ENCODE data around the gene VARS2. TPM values are rescaled to one million over a fixed set of nuclear protein-coding genes. Genes with fewer than 3 reads are reported as not detected.
"Not testable (repeated sequence)": the region's sequence is repeated elsewhere in the genome, so short reads cannot be mapped to it uniquely, and the experiment has no call there.

The VARS2 gene
- total RNA-seq, 1 donor: 10.0 TPM

DNA sequence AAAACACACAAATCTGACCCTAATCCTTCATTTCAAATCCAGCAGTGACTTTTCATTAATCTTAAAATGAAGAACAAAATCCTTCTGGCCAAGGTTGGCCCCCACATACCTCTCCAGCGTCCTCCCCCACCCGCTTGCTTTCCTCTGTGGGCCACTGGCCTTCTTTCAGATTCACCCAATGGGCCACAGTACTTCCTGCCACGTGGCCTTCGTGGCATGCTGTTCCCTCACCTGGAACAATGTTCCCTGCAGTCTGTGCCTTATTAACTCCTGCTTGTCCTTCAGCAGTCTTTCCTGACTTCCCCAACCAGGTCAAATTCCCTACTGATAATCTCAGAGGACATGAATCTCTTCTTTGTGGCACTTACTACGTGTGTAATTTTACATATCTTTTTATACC lies 11.3 kb upstream of the VARS2 start:
- Histone ChIP-seq H3K9me3 (ENCODE audit: low read depth, low read length) (no peaks in the 10 kb centered on the region), H3K4me1 (ENCODE audit: insufficient read depth, low read length) (peaks cover 6% of the 10 kb centered on the region), H3K27me3 (ENCODE audit: insufficient read depth, low read length) (no peaks in the 10 kb centered on the region), H3K4me3 (ENCODE audit: low read length) (no peak overlapping the region)

DNA sequence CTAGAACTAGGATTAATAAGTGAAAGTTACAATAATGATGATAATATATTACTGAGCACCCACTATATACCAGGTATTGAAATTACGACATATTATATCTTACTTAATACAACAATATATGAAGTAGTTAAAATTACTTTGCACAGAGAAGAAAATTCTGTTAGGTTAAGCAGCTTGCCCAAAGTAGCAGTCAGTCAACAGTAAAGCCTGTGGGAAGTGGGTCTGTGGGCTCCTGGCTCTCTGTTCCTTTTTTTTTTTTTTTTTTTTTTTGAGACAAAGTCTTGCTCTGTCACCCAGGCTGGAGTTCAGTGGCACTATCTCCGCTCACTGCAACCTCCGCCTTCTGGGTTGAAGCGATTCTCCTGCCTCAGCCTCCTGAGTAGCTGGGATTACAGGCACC lies 10.8 kb upstream of the VARS2 start:
- Histone ChIP-seq H3K4me1 (ENCODE audit: insufficient read depth, low read length) (peaks cover 6% of the 10 kb centered on the region), H3K9me3 (ENCODE audit: low read depth, low read length) (no peaks in the 10 kb centered on the region), H3K4me3 (ENCODE audit: low read length) (no peak overlapping the region), H3K27me3 (ENCODE audit: insufficient read depth, low read length) (no peaks in the 10 kb centered on the region)

DNA sequence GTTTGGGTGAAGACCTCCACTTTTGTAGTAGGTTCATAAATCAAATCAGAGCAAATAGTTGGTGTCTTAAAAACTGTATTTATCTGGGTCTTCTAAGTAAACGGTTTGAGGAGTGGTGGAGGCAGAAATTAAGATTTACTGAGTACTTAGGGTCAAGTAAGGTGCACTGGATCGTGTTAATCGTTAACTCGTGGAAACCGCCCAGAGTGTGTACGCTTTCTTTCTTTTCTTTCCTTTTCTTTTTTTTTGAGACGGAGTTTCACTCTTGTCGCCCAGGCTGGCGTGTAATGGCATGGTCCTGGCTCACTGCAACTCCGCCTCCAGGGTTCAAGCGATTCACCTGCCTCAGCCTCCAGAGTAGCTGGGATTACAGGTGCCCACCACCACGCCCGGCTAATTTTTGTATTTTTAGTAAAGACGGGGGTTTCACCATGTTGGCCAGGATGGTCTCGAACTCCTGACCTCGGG lies 6.7 kb upstream of the VARS2 start:
- not testable (repeated sequence) for H3K9me3 ChIP-seq (ENCODE audit: low read depth, low read length); H3K27me3 ChIP-seq (ENCODE audit: insufficient read depth, low read length)
- Histone ChIP-seq H3K4me1 (ENCODE audit: insufficient read depth, low read length) (peaks cover 15% of the 10 kb centered on the region), H3K4me3 (ENCODE audit: low read length) (peak overlapping the region; percentile 73)

DNA sequence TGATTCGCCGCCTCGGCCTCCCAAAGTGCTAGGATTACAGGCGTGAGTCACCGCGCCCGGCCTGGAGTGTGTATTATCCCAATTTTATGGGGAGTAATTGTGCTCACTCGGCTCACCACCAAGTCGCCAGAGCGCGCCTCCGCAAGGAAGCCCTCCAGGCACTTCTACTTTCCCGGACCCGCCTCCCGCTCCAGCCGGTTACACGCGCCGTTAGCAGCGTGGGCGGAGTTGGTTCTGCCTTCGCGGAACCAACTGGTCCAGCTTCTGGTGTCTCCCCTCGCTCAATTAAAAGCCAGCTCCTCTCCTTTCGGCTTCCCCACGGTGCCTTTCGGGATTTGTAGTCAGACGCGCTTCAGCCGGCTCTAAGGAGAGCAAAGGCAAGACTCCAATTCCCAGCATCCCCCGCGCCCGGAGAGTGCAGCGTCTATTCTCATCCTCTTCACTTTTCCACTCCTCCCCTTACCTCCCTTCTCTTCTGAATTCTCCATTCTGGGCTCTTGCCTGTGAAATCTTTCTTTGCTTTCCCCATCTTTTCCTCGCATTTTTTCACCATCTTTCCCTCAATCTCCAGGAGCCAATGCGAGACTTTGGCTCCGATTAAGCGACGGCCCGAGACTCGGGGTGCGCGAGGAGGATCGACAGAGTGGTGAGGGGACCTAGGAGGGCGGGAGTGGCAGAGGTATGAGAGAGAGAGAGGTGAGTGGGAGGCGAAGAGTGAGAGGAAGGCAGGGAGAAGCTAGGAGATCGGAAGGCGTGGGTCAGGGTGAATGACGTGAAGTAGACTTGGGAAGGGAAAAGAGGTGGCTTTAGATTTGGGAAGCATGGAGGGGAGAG lies 6.1 kb upstream of the VARS2 start, which contains the start of gene GTF2H4:
GTF2H4 (plus strand) TSS at position 450 of the 834 bp plus-strand sequence.
- H3K27me3 ChIP-seq (ENCODE audit: insufficient read depth, low read length): no peaks in the 10 kb centered on the region
- H3K4me1 ChIP-seq (ENCODE audit: insufficient read depth, low read length): peaks cover 15% of the 10 kb centered on the region
- no peaks in the 10 kb centered on the region for H3K9me3 ChIP-seq (ENCODE audit: low read depth, low read length)
- peak within 1 kb of the TSS; percentile 73 for H3K4me3 ChIP-seq (ENCODE audit: low read length)

DNA sequence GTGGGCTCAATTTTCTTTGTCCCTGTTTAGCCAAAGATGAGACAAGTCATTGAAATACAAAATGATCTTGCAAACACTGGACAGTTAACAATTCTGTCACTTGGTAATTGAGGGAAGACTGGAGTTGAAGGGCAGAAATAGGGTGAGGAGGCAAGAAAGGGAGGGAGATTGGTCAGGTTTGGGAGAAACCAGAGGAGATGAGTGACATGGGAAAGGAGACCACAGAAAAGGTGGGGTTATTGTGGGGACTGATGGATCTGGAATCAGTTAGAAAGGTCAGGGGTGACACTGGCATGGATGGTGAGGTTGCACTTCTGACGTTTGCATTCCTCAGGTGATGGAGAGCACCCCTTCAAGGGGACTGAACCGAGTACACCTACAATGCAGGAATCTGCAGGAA lies 5.3 kb upstream of the VARS2 start:
- Histone ChIP-seq H3K9me3 (ENCODE audit: low read depth, low read length) (no peaks in the 10 kb centered on the region), H3K4me3 (ENCODE audit: low read length) (peak overlapping the region; percentile 73), H3K4me1 (ENCODE audit: insufficient read depth, low read length) (peaks cover 17% of the 10 kb centered on the region), H3K27me3 (ENCODE audit: insufficient read depth, low read length) (no peaks in the 10 kb centered on the region)

DNA sequence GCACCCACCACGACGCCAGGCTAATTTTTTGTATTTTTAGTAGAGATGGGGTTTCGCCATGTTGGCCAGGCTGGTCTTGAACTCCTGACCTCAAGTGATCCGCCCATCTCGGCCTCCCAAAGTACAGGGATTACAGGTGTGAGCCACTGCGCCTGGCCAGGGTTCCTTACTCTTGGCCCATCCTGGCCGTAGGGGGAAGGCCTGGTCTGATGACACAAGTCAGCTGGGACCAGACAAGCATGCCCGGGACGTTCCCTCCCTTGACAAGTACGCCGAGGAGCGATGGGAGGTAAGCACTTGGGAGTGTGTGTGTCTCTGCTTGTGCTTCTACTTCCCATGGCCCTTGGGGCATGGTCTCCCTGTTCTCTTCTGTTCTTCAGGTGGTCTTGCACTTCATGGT lies 3.6 kb upstream of the VARS2 start:
- not testable (repeated sequence) for H3K9me3 ChIP-seq (ENCODE audit: low read depth, low read length); H3K27me3 ChIP-seq (ENCODE audit: insufficient read depth, low read length); H3K4me3 ChIP-seq (ENCODE audit: low read length)
- peaks cover 29% of the 10 kb centered on the region for H3K4me1 ChIP-seq (ENCODE audit: insufficient read depth, low read length)

DNA sequence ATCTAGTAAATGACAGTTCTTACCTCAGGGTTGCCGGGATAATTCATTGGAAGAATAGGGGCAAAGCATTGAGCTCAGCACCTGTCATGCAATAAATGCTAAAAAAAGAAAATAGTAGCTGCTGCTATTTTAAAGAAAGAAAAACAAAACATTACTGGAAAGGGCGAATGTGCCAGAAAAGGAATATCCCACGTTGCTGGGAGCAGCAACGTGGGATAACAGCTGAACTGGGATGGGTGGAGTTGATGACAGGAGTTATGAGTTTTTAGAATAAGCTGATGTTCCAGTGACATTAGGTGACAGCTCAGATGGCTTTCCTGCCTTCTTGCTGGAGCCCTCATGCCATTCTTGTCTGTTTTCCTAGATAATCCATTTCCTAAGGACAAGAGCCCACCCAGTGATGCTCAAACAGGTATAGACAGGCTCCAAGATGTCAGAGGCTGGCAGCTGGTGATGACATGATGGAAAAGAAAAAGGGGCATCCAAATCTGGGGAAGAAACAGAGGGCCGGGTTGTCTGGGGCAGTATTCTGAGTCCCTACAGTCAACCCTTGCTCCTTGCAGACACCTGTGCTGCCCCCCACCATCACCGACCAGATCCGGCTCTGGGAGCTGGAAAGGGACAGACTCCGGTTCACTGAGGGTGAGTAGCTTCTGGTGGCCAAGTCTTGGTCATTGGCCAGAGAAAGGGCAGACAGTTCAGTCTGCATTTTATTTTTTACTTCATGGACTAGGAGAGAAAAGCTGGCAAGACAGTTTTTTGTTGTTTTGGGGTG lies 1.1 kb upstream of the VARS2 start:
- no peaks in the 10 kb centered on the region for H3K27me3 ChIP-seq (ENCODE audit: insufficient read depth, low read length)
- no peak overlapping the region for H3K4me3 ChIP-seq (ENCODE audit: low read length)
- H3K4me1 ChIP-seq (ENCODE audit: insufficient read depth, low read length): peaks cover 29% of the 10 kb centered on the region
- no peaks in the 10 kb centered on the region for H3K9me3 ChIP-seq (ENCODE audit: low read depth, low read length)

DNA sequence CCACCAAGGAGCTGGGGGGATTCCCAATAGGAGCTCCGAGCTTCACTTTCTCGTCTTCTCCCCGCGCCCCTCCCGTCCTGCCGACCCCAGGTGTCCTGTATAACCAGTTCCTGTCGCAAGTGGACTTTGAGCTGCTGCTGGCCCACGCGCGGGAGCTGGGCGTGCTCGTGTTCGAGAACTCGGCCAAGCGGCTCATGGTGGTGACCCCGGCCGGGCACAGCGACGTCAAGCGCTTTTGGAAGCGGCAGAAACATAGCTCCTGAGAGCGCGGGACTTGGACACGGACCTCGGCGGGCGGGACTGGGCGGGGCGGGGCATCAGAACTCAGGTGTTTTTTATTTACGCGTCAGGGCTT lies 340 bp upstream of the VARS2 start:
- peaks cover 25% of the 10 kb centered on the region for H3K4me1 ChIP-seq (ENCODE audit: insufficient read depth, low read length)
- no peaks in the 10 kb centered on the region for H3K27me3 ChIP-seq (ENCODE audit: insufficient read depth, low read length)
- no peaks in the 10 kb centered on the region for H3K9me3 ChIP-seq (ENCODE audit: low read depth, low read length)
- peak overlapping the region; percentile 66 for H3K4me3 ChIP-seq (ENCODE audit: low read length)

DNA sequence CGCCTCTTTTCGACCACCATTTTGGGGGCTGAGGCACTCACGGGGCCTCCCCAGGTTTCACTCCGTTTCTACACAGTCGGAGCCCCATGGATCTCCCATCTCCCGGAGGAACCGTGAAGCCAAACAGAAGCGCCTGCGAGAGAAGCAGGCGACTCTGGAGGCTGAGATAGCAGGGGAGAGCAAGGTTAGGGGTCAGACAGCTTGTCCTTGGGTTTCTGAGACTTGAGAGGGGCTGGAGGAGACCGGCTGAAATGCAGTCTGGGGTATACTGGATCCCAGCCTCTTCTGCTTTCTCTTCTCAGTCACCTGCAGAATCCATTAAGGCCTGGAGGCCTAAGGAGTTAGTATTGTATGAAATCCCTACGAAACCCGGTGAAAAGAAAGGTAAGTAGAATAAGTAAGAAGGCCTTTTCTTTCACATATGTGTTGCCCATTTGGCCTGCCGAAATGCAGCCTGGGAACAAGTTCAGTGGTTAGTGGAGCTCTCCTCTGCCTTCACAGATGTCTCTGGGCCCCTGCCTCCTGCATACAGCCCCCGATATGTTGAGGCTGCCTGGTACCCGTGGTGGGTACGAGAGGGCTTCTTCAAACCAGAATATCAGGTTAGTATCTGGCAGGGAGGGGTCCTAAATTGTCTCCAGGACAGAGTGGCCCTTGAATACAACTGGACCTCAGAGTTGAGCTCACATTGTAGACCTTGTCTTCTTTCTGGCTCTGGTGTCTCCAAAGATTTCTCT lies 984 bp downstream of the VARS2 start:
- Histone ChIP-seq H3K27me3 (ENCODE audit: insufficient read depth, low read length) (no peaks in the 10 kb centered on the region), H3K9me3 (ENCODE audit: low read depth, low read length) (no peaks in the 10 kb centered on the region), H3K4me3 (ENCODE audit: low read length) (peak overlapping the region; percentile 66), H3K4me1 (ENCODE audit: insufficient read depth, low read length) (peaks cover 20% of the 10 kb centered on the region)

DNA sequence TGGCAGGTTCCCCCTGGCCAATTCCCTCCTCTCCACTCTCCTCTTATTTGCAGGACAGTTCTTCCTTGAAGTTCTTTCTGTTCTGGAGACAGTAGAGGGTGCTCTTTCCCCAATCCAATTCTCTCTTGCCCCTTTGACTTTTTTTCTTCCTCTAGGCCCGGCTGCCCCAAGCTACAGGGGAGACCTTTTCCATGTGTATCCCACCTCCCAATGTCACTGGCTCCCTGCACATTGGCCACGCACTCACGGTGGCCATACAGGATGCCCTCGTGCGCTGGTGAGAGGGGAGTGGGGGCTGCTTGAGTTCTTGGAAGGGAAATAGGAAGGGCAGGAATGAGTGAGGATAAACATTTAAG lies 1.5 kb downstream of the VARS2 start:
- H3K4me1 ChIP-seq (ENCODE audit: insufficient read depth, low read length): peaks cover 20% of the 10 kb centered on the region
- no peak overlapping the region for H3K4me3 ChIP-seq (ENCODE audit: low read length)
- H3K9me3 ChIP-seq (ENCODE audit: low read depth, low read length): no peaks in the 10 kb centered on the region
- no peaks in the 10 kb centered on the region for H3K27me3 ChIP-seq (ENCODE audit: insufficient read depth, low read length)

DNA sequence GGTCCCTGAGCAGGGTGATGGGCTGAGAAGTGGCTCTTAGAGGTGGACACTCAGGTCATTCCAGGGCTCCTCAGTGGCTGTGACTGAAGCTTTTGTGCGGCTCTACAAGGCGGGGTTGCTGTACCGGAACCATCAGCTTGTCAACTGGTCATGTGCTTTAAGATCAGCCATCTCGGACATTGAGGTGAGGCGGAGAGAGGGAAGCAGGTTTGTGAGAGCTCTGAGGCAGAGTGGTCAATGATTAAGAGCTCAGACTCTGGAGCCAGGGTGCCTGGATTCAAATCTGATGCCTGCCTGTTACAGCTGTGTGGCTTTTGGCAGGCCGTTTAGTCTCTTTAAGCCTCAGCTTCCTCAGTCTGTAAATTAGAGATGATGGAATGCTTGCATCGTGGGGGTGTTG lies 3.0 kb downstream of the VARS2 start:
- peaks cover 20% of the 10 kb centered on the region for H3K4me1 ChIP-seq (ENCODE audit: insufficient read depth, low read length)
- H3K27me3 ChIP-seq (ENCODE audit: insufficient read depth, low read length): no peaks in the 10 kb centered on the region
- no peak overlapping the region for H3K4me3 ChIP-seq (ENCODE audit: low read length)
- no peaks in the 10 kb centered on the region for H3K9me3 ChIP-seq (ENCODE audit: low read depth, low read length)

DNA sequence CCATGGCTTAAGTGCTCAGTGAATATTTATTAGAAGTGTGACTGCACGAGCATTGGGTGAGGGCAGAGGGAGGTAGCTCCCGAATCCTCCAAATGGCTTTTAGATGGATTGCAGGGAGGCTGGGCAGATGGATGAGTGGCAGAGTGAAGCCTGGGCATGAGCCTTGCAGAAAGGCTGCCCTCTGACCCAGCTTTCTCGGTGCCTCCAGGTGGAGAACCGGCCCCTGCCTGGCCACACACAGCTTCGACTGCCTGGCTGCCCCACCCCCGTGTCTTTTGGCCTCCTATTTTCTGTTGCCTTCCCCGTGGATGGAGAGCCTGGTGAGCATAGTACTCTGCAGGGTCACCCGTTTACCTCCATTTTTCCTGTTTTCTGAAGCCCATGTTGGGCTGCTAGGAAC lies 3.4 kb downstream of the VARS2 start:
- no peaks in the 10 kb centered on the region for H3K9me3 ChIP-seq (ENCODE audit: low read depth, low read length)
- no peak overlapping the region for H3K4me3 ChIP-seq (ENCODE audit: low read length)
- H3K27me3 ChIP-seq (ENCODE audit: insufficient read depth, low read length): no peaks in the 10 kb centered on the region
- peaks cover 20% of the 10 kb centered on the region for H3K4me1 ChIP-seq (ENCODE audit: insufficient read depth, low read length)

DNA sequence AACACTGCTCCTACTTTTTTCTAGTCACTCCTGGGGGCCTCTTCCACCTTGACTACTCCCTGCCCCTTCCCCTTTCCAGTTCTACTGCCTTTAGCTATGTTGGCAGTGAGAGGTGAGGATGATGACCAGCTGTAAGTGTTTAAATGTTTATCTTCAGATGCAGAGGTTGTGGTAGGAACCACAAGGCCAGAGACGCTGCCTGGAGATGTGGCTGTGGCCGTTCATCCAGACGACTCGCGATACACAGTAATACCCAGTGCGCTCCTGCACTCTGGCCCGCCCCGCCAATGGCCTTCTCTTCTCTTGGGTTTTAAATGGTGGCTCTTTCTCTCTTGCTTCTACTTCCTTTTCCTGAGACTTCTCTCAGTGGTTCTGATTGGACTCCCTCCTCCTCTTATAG lies 4.6 kb downstream of the VARS2 start:
- no peak overlapping the region for H3K4me3 ChIP-seq (ENCODE audit: low read length)
- no peaks in the 10 kb centered on the region for H3K9me3 ChIP-seq (ENCODE audit: low read depth, low read length)
- no peaks in the 10 kb centered on the region for H3K27me3 ChIP-seq (ENCODE audit: insufficient read depth, low read length)
- H3K4me1 ChIP-seq (ENCODE audit: insufficient read depth, low read length): peaks cover 16% of the 10 kb centered on the region

DNA sequence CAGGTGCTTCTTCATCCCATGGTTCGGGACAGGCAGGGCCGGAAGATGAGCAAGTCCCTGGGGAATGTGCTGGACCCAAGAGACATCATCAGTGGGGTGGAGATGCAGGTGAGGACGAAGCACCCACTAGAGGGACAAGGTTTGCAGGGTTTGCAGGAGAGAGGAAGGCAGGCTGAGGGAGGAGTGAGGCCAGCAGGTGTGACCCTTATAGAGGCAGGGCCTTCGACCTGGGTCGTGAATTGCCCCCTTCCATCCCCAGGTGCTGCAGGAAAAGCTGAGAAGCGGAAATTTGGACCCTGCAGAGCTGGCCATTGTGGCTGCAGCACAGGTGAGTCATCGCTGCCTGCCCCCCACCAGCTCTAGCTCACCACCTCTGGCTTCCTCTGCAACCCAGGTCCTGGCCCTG lies 8.4 kb downstream of the VARS2 start:
- H3K27me3 ChIP-seq (ENCODE audit: insufficient read depth, low read length): no peaks in the 10 kb centered on the region
- H3K9me3 ChIP-seq (ENCODE audit: low read depth, low read length): no peaks in the 10 kb centered on the region
- no peak overlapping the region for H3K4me3 ChIP-seq (ENCODE audit: low read length)
- H3K4me1 ChIP-seq (ENCODE audit: insufficient read depth, low read length): no peaks in the 10 kb centered on the region

DNA sequence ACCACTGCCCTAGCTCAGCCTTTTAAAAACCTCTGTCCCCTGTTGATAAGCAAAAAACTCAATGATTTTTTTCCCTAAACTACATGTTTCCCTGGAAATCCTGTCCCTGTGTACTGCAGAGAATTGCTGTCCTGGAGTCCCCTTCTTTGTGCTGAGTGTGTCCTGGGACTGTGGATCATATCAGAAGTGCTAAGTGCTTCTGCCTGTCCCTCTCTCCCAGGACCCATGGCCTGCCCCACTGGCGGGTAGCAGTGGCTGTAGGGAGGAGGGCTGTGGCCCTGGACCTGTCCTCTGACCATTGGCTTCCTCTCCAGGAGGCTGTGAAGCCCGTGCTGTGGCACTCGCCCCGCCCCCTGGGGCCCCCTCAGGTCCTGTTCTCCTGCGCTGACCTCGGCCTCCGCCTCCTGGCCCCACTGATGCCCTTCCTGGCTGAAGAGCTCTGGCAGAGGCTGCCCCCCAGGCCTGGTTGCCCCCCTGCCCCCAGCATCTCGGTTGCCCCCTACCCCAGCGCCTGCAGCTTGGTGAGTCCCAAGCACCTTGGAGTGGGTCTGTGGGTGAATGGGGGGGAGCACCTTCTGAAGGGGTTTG lies 10.1 kb downstream of the VARS2 start:
- not testable (repeated sequence) for H3K4me3 ChIP-seq (ENCODE audit: low read length); H3K27me3 ChIP-seq (ENCODE audit: insufficient read depth, low read length); H3K9me3 ChIP-seq (ENCODE audit: low read depth, low read length); H3K4me1 ChIP-seq (ENCODE audit: insufficient read depth, low read length)
